HG03139 (cell line): ENCODE measurements around the gene ZNF530.

Source experiments
- ATAC-seq: cut with Tn5 transposase; IDR thresholded peaks from one replicate; pipeline ENCODE4 v1.9.1; 2021; ENCODE audit not compliant: unreplicated experiment

Gene ZNF530

DNA sequence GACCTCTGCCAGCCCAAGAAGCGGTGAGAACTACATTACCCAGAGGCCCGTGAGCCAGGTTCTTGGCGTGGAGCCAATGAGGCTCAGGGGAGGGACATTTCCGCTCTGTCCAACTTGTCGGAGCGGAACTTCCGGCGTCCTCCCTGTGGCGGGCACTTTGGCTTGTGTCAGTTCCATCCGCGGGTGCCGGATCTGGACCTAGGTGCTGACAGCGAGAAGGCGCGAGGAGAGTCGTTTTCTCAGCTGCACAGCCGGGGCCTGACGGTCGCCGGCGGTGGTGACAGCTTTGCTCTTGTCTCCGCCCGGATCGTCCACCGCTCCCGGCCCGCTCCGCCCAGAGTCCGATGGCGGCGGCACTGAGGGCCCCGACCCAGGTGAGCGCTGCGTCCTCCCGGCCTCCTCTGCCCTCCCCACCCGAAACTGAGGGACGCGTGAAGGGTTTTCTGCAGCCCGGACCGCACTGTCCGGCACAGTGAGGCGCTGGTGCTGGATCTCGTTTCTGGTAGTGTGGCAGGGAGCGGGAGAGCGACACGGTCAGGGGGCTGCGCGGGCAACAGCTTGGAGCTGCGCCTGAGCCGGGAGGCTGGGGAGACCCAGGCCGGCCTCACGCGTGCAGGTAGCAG, at the start of gene ZNF530:
Gene ZNF530, plus strand, starts transcription at position 125 of the 623 bp plus-strand sequence. CDS start 4,461 bp downstream, outside the sequence.
- peak; percentile 90 for ATAC-seq

DNA sequence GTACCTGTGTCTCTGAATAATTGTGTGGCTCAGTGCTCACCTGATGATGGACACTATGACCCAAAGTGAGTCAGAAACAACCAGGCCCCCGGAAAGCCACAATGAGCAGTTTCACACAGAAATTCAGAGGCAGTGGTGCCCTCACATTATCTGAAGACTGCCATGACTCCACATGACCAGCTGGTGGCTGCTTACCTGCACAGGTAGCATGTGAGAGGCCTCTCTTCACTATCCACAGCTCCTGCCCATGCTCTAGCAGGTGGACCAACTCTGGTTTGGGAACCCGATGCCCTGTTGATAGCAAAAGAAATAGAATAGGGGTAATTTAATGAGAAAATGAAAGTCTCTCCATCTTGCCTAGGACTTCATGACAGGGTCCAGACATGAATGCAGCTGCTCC, 47.3 kb upstream of the ZNF530 start:
- ATAC-seq, result no peak

- no peak for ATAC-seq
These were observed 42.0 kb upstream of the ZNF530 start for GRCh38 chr19:57557659-57558058.

DNA sequence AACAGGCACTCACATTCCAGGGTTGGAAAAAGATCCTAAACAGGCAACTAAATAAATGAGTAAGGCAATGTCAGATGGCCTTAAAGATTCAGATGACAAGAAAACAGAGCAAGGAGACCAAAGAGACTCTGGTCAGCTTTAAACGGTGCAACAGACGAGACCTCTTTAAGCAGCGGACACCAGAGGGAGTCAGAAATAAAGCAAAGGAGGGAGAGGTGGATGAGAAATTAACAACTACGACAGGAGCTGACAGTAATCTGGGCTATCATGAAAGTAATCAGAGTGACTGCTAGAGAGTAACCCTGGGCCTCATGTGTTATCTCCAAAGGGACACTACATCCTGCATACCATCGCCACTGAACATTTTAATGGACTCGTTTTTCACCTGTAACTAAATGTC, 41.2 kb upstream of the ZNF530 start:
- ATAC-seq, result no peak

GRCh38 chr19:57559008-57559403, 40.7 kb upstream of the ZNF530 start:
- no peak for ATAC-seq

DNA sequence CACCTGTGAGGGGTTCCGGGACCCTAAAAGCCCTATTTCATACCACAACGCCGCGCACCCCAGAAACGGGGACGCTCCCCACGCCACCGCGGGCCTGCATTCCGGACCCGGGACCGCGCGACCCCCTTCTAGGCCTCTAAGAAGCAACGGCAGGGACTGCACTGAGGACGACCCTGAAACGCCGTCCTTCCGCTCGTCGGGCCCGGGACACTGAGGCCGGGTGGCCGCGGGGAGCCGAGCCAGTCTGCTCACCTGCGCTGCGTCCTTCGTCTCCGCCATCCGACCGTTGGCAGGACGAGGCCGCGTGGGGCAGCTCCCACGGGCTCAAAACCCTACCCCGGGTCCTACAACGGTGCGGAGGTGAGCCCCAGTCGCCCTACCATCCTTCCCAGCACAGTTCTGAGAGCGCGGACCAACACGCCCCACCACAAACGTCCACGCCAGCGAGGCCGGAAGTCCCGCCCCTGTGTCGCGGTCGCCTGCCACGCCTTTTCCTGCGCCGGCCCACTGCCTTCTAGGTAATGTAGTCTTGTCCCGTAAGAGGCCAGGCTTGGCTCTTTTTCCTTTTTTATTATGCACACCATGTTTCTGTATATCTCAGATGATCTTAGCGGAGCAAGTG, 40.2 kb upstream of the ZNF530 start, which contains the start of gene ZNF550:
Gene ZNF550, minus strand, starts transcription at position 460 of the 622 bp plus-strand sequence. Its CDS starts 181 bp downstream, at position 279.
- ATAC-seq, result peak; percentile 97

DNA sequence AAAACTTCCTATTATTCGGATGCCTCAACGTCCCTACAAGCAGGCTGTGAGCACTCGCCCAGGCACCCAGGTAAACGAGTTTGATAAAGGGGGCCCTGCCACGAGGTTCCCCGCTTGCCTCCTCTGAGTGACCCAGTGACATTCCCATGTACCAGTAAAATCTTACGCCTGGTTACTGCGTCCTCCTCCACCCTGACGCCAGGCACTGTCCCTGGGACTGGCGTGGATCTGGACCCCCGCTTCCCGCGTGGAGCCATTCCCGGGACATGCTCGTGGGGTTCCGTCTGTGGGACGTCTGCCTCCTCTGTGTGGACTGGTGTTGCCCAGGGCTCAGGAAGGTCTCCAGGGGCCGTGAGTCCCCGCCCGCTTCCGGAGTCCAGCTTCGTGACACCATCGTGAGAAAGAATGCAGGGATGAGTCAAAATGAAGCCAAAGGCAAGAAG, 39.6 kb upstream of the ZNF530 start:
- no peak for ATAC-seq

DNA sequence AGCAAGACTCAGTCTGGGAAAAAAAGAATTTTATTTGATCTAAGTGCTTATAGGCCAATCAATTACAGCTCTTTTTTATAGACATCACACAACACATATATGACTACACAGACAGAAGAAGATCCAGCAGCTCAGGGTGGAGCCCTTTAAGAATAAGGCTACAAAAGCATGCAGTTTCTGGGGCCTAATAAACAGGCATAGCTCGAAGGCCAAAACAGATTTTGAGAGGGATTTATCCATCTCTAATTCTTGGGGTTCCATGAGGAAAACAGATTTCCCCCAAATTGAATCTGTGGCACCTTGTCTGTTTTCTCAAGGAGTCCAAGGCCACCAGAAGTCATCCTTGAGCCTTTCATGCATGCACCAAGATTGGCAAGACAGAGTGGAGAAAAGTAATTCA, 36.1 kb upstream of the ZNF530 start:
- no peak for ATAC-seq

- ATAC-seq, result no peak
These were observed 33.1 kb upstream of the ZNF530 start for GRCh38 chr19:57566396-57567265.

GRCh38 chr19:57570707-57571106, 29.0 kb upstream of the ZNF530 start:
- ATAC-seq, result no peak

- ATAC-seq, result no peak
These were observed 27.2 kb upstream of the ZNF530 start for GRCh38 chr19:57572415-57572947.

GRCh38 chr19:57576661-57577060, 23.0 kb upstream of the ZNF530 start:
- no peak for ATAC-seq

DNA sequence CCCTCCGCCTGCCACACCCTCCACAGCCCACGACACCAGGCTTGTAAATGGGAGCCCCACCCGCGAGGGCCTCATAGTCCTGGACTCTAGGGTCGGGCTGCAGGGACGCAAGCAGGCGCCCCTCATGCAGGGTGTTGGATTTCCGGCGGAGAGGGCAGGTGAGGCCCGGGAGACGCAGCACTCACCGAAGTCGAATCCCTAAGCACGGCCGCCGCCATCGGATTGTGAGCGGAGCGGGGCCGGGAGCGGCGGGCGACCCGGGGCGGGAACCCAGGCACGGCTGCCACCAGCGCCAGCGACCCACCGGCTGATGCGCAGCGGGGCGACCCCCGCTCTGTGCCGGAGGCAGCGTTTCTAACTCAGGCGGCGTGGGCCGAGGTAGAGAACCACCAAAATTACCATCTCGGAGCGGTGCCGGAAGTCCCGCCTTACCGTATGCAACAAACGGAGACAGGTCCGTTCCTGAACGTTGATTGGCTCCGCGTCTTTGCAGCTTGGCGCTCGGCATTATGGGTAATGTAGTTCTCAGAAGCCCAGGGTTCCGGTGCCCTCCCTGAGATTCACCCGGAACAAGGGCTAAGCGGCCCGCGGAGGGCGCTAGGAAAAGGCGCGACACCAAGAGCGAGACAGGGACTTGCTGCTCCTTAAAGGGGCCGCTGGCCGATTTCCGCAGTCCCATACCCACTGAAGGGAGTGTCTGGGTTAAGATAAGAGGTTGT, 21.0 kb upstream of the ZNF530 start, which contains the start of gene ZNF416:
Gene ZNF416, minus strand, starts transcription at position 425 of the 719 bp plus-strand sequence. Its CDS starts 207 bp downstream, at position 218.
- ATAC-seq, result peak; percentile 90

DNA sequence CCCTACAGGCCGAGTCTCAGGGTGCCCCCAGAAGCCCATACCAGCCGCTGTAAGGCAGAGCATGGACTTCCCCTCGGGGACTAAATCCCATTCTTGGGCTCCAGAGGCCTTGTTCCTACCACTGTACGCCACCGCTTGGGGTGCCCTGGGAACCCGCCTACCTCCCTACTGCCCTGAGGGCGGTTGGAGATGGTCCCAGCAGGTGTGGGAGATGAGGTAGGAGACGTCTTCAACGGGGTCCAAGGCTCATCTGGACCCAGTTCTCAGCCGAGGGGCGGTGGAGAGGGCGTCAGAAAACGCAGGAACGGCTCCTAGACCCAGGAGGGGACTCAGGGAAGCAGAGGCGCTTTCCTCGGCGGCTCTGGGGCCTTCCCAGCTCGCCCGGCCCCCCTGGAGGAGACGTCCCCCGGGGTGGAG, 16.6 kb upstream of the ZNF530 start:
- ATAC-seq, result no peak

DNA sequence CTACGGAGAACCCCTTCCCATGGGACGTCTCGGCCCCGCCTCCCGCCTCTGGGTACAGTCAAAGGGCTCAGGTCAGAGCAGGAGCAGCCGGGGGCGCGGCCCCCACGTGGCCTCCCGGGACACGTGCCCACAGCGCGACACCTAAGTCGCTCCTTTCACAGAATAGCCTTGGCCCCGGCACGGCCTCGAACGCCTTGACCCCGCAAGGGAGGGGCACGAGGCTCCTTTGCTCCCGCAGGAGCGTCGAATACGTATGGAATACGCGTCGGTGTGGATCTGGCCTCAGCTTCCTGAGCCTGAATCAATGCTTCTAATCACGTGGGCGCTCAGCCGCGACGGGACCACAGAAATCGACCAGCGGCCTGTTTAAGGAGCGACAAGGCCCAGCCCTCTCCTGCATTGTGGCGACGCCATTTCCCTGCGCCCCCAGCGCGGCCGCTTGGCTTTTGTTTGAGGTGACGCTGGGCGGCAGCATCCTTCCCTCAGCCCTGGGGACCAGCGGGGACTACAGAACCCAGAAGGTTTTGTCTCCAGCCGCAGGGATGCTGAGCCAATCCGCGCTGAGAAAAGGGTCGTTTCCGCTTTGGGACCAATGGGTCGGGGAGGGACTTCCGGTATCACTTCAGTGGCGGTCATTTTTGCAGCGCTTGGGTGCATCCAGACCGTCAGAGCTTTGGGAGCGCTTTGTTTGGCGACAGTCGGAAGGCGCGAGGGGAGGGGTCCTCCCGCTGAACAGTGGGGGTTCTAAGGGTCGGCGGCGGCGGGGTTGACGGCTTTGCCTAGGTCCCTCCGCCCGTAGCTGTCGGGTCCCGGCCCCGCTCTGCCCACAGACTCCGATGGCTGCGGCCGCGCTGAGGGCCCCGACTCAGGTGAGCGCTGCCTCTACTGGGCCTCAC, 15.9 kb upstream of the ZNF530 start, which contains the start of gene ZIK1:
Gene ZIK1, plus strand, starts transcription at position 625 of the 896 bp plus-strand sequence. Its CDS starts 212 bp downstream, at position 837.
- peak; percentile 72 for ATAC-seq

DNA sequence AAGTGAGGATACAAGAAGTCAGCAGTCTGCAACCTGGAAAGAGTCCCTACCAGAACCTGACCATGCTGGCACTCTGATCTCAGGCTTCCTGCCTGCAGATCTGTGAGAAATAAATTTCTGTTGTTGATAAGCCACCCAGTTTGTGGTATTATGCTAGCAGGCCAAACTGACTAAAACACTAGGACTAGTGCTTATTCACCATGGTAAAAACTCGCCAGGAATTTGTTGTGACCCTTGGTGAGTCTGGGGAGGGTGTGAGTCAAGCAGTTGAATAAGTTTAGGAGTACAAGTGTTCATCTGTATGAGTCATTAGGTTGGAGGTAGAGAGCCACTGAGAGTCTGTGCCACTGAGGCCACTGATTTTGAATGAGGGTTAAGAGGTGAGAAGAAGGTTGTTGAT, 12.2 kb upstream of the ZNF530 start:
- ATAC-seq, result no peak

DNA sequence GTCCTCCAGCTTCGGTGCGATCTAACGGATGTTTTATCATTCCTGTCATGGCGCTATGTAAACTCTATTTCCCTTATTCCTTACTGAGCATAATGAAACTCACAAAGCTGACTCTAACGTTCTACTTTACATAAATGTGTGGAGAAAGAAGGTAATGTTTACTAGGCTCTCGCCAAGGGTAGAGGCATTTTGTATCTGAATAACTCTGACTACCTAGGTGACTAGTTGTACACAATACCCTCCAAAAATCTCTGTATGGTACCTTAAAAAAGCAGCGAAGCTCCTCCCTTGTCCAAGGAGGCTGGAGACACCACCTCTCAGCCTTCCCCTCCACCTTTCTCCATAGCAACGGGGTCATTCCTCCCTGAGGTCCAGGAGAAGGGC, 316 bp upstream of the ZNF530 start:
- ATAC-seq, result no peak

DNA sequence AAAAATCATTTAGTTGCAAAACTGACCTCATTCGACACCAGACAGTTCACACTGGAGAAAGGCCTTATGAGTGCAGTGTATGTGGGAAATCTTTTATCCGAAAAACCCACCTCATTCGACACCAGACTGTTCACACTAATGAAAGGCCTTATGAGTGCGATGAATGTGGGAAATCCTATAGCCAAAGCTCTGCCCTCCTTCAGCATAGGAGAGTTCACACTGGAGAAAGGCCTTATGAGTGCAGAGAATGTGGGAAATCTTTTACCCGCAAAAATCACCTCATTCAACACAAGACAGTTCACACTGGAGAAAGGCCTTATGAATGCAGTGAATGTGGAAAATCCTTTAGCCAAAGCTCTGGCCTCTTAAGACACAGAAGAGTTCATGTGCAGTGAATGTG, 7.2 kb downstream of the ZNF530 start:
- no peak for ATAC-seq

DNA sequence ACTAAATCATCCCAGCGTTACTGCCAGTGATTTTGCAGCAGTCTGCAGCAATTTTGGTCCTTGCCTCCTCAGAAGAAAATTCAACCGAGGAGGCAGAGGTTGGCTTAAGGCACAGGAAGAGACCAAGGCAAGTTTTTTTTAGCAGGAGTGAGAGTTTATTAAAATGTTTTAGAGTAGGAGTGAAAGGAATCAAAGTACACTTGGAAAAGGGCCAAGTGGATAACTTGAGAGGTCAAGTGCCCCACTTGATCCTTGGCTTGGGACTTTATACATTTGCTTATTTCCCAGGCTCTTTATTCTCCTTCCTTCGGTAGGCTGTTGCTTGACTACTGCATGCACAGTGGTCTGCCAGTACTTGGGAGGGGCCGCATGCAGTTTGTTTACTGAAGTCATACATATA, 11.4 kb downstream of the ZNF530 start:
- ATAC-seq, result no peak
